ENCODE data around the gene LIME1. TPM values are rescaled to one million over a fixed set of nuclear protein-coding genes. Genes with fewer than 3 reads are reported as not detected.

Gene LIME1
- total RNA-seq, 2 experiments from 2014 or later, result 75.6 to 76.4 TPM

DNA sequence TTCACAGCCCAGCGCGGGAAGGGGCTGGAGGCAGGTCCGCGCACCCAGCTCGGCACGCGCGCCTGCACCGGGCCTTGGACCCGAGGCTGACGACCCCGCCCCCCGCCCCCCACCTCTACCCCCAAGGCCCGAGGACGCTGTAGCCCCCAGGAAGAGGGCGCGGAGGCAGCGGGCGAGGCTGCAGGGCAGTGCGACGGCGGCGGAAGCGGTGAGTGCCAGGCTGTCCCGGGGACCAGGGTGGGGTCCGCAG is 1.2 kb downstream of the LIME1 start:
- H3K4me1 ChIP-seq (ENCODE audit: insufficient read depth, low read length, poor library complexity, severe bottlenecking), result peaks cover 55% of the 10 kb centered on the region
- ChIA-PET POLR2A (interaction anchor here (1.2 to 1.7 kb wide), 2 partner anchors 9 to 30 kb away, joined by 5 to 13 read pairs; partner anchors contain the start of genes ARFRP1 and ZGPAT), CTCF (ENCODE audit: unreplicated experiment) (no interaction called here)
- peak overlapping the region; percentile 89 for H3K27ac ChIP-seq (ENCODE audit: low read depth, low read length, poor library complexity, severe bottlenecking)
- DNase-seq (ENCODE audit: low spot score), result no peak
- H2AFZ ChIP-seq (ENCODE audit: low read length), result no peak overlapping the region
- peak overlapping the region; percentile 92 for H3K4me2 ChIP-seq (ENCODE audit: low read length)
- BruUV-seq (replicated peaks), result no TSS peak
- H3K36me3 ChIP-seq (ENCODE audit: insufficient read depth, low read length), result peaks cover 58% of the 10 kb centered on the region
- intact Hi-C loops (cut with micrococcal nuclease; ENCODE audit: unreplicated experiment), result loop anchor here (1.0 to 2.0 kb wide), 2 partner anchors 9 to 109 kb away; no protein-coding TSS in a partner anchor
- no peaks in the 10 kb centered on the region for H4K20me1 ChIP-seq (ENCODE audit: insufficient read depth, low read length)
- H3K9me3 ChIP-seq (ENCODE audit: low read length), result no peaks in the 10 kb centered on the region
- no peaks in the 10 kb centered on the region; the same call in none of the 2 replicates for H3K79me2 ChIP-seq (ENCODE audit: insufficient read depth, low read depth, low read length)
- H3K4me3 ChIP-seq (ENCODE audit: low read depth, low read length, poor library complexity, severe bottlenecking), result peak overlapping the region; percentile 70
- TF ChIP-seq EZH2phosphoT487 (IDR thresholded peaks at IDR 0.05; ENCODE audit: borderline replicate concordance, low read depth, low read length) (no peak), CTCF (conservative IDR thresholded peaks at IDR 0.05; ENCODE audit: low read length) (no peak)
- H3K9me2 ChIP-seq (ENCODE audit: insufficient read depth, low read length), result no peaks in the 10 kb centered on the region

GRCh38 chr20:63737945-63738686 is 1.7 kb downstream of the LIME1 start:
- H3K36me3 ChIP-seq (ENCODE audit: insufficient read depth, low read length), result peaks cover 57% of the 10 kb centered on the region
- DNase-seq (ENCODE audit: low spot score), result peak; percentile 37
- CTCF ChIA-PET (ENCODE audit: unreplicated experiment), result no interaction called here
- intact Hi-C loops (cut with micrococcal nuclease; ENCODE audit: unreplicated experiment), result loop anchor here (1.0 to 2.0 kb wide), 2 partner anchors 10 to 109 kb away; no protein-coding TSS in a partner anchor
- peaks cover 50% of the 10 kb centered on the region for H3K4me1 ChIP-seq (ENCODE audit: insufficient read depth, low read length, poor library complexity, severe bottlenecking)
- H4K20me1 ChIP-seq (ENCODE audit: insufficient read depth, low read length), result no peaks in the 10 kb centered on the region
- no peaks in the 10 kb centered on the region for H3K9me3 ChIP-seq (ENCODE audit: low read length)
- peak overlapping the region; percentile 92 for H3K4me2 ChIP-seq (ENCODE audit: low read length)
- BruUV-seq (replicated peaks), result no TSS peak
- H3K27ac ChIP-seq (ENCODE audit: low read depth, low read length, poor library complexity, severe bottlenecking), result peak overlapping the region; percentile 89
- peak overlapping the region; percentile 70 for H3K4me3 ChIP-seq (ENCODE audit: low read depth, low read length, poor library complexity, severe bottlenecking)
- H3K9me2 ChIP-seq (ENCODE audit: insufficient read depth, low read length), result no peaks in the 10 kb centered on the region
- POLR2A ChIA-PET, result interaction anchor here (1.3 kb wide), 1 partner anchor 31 kb away, joined by 5 read pairs; the partner anchor contains the start of genes ARFRP1 and ZGPAT
- no peaks in the 10 kb centered on the region for H3K79me2 ChIP-seq (ENCODE audit: insufficient read depth, low read depth, low read length)
- TF ChIP-seq EZH2phosphoT487 (IDR thresholded peaks at IDR 0.05; ENCODE audit: borderline replicate concordance, low read depth, low read length) (no peak), CTCF (conservative IDR thresholded peaks at IDR 0.05; ENCODE audit: low read length) (no peak)
- H2AFZ ChIP-seq (ENCODE audit: low read length), result no peak overlapping the region

- no peaks in the 10 kb centered on the region for H4K20me1 ChIP-seq (ENCODE audit: insufficient read depth, low read length)
- CTCF ChIA-PET (ENCODE audit: unreplicated experiment), result no interaction called here
- intact Hi-C loops (cut with micrococcal nuclease; ENCODE audit: unreplicated experiment), result no loop called here
Measured at GRCh38 chr20:63738687-63739129, 2.2 kb downstream of the LIME1 start.

More at GRCh38 chr20:63738687-63739129, 2.2 kb downstream of the LIME1 start:
- DNase-seq (ENCODE audit: low spot score), result peak; percentile 32
- BruUV-seq (replicated peaks), result TSS peak; percentile 55
- H3K9me3 ChIP-seq (ENCODE audit: low read length), result no peaks in the 10 kb centered on the region
- no peaks in the 10 kb centered on the region for H3K9me2 ChIP-seq (ENCODE audit: insufficient read depth, low read length)
- peak overlapping the region; percentile 70 for H3K4me3 ChIP-seq (ENCODE audit: low read depth, low read length, poor library complexity, severe bottlenecking)
- H3K27ac ChIP-seq (ENCODE audit: low read depth, low read length, poor library complexity, severe bottlenecking), result peak overlapping the region; percentile 89
- peaks cover 58% of the 10 kb centered on the region for H3K36me3 ChIP-seq (ENCODE audit: insufficient read depth, low read length)
- peak overlapping the region; percentile 92 for H3K4me2 ChIP-seq (ENCODE audit: low read length)
- POLR2A ChIA-PET, result interaction anchor here (1.3 kb wide), 1 partner anchor 31 kb away, joined by 5 read pairs; the partner anchor contains the start of genes ARFRP1 and ZGPAT
- H3K79me2 ChIP-seq (ENCODE audit: insufficient read depth, low read depth, low read length), result no peaks in the 10 kb centered on the region
- no peak for TF ChIP-seq EZH2phosphoT487 (IDR thresholded peaks at IDR 0.05; ENCODE audit: borderline replicate concordance, low read depth, low read length)
- no peak for TF ChIP-seq CTCF (conservative IDR thresholded peaks at IDR 0.05; ENCODE audit: low read length)
- no peak overlapping the region for H2AFZ ChIP-seq (ENCODE audit: low read length)
- peaks cover 50% of the 10 kb centered on the region for H3K4me1 ChIP-seq (ENCODE audit: insufficient read depth, low read length, poor library complexity, severe bottlenecking)

Data from OCI-LY7 (cell line).